Osteocyte (in vitro differentiated cells): Measurements from ENCODE around the gene DHX8. TPM values are rescaled to one million over a fixed set of nuclear protein-coding genes. Genes with fewer than 3 reads are reported as not detected.

Experiments used
- DNase-seq: peaks from one replicate; pipeline ENCODE4 v3.0.0; 2021; ENCODE audit warnings: mixed read lengths; ENCODE audit not compliant: unreplicated experiment; ENCODE audit errors: extremely low spot score
- H3K27ac Mint-ChIP-seq: one replicate; pipeline ENCODE4 v1.8.0; 2021; ENCODE audit warnings: mild to moderate bottlenecking, mixed read lengths; ENCODE audit not compliant: unreplicated experiment
- H3K27me3 Mint-ChIP-seq: one replicate; pipeline ENCODE4 v1.8.0; 2021; ENCODE audit warnings: mixed read lengths; ENCODE audit not compliant: unreplicated experiment
- H3K36me3 Mint-ChIP-seq: one replicate; pipeline ENCODE4 v1.8.0; 2021; ENCODE audit warnings: mixed read lengths; ENCODE audit not compliant: unreplicated experiment
- H3K4me1 Mint-ChIP-seq: one replicate; pipeline ENCODE4 v1.8.0; 2021; ENCODE audit warnings: mixed read lengths; ENCODE audit not compliant: unreplicated experiment
- H3K4me3 Mint-ChIP-seq: one replicate; pipeline ENCODE4 v1.8.0; 2021; ENCODE audit warnings: mild to moderate bottlenecking, moderate library complexity, mixed read lengths; ENCODE audit not compliant: unreplicated experiment
- H3K9me3 Mint-ChIP-seq: one replicate; pipeline ENCODE4 v1.8.0; 2021; ENCODE audit warnings: mixed read lengths; ENCODE audit not compliant: unreplicated experiment
- CTCF ChIP-seq: fragments of 200-600 bp; sonication (generic); IDR thresholded peaks from 2 replicates; pipeline ENCODE4 v1.5.0; 2021; ENCODE audit warnings: antibody characterized with exemption, mild to moderate bottlenecking, moderate library complexity
- total RNA-seq: library from RNA; stranded (reverse); gene quantifications from 2 replicates; pipeline ENCODE4 v1.2.1, GENCODE V29; 2021

Gene DHX8
- total RNA-seq, 1 donor from 2014 or later: 70.7 TPM

- Mint-ChIP-seq H3K4me1 (peaks cover 29% of the 10 kb centered on the region), H3K27ac (peak within 1 kb of the TSS; percentile 81), H3K4me3 (peak within 1 kb of the TSS; percentile 74), H3K9me3 (no peaks in the 10 kb centered on the region), H3K36me3 (no peaks in the 10 kb centered on the region), H3K27me3 (peaks cover 5% of the 10 kb centered on the region)
- TF ChIP-seq CTCF: no peak
- DNase-seq: peak; percentile 96
Measured at GRCh38 chr17:43546319-43547188, 62.8 kb downstream of the DHX8 start, which contains the start of gene ETV4. Gene ETV4, minus strand, starts transcription at chr17:43546340. Its CDS starts 723 bp downstream, at chr17:43545617.

GRCh38 chr17:43547189-43547550 lies 63.4 kb downstream of the DHX8 start:
- peaks cover 29% of the 10 kb centered on the region for H3K4me1 Mint-ChIP-seq
- no peaks in the 10 kb centered on the region for H3K36me3 Mint-ChIP-seq
- peak overlapping the region; percentile 74 for H3K4me3 Mint-ChIP-seq
- no peak for DNase-seq
- TF ChIP-seq CTCF: no peak
- no peak overlapping the region for H3K27ac Mint-ChIP-seq
- H3K27me3 Mint-ChIP-seq: peaks cover 8% of the 10 kb centered on the region
- H3K9me3 Mint-ChIP-seq: no peaks in the 10 kb centered on the region

- H3K27ac Mint-ChIP-seq: no peak overlapping the region
- peaks cover 29% of the 10 kb centered on the region for H3K4me1 Mint-ChIP-seq
- H3K27me3 Mint-ChIP-seq: peaks cover 12% of the 10 kb centered on the region
- no peak for TF ChIP-seq CTCF
- DNase-seq: no peak
- no peak overlapping the region for H3K4me3 Mint-ChIP-seq
- H3K9me3 Mint-ChIP-seq: no peaks in the 10 kb centered on the region
- no peaks in the 10 kb centered on the region for H3K36me3 Mint-ChIP-seq
Measured at GRCh38 chr17:43547659-43548256, 64.0 kb downstream of the DHX8 start.

- Mint-ChIP-seq H3K36me3 (no peaks in the 10 kb centered on the region), H3K27ac (no peak overlapping the region), H3K4me3 (no peak overlapping the region), H3K27me3 (peaks cover 18% of the 10 kb centered on the region), H3K4me1 (peaks cover 22% of the 10 kb centered on the region), H3K9me3 (no peaks in the 10 kb centered on the region)
- DNase-seq: no peak
- no peak for TF ChIP-seq CTCF
Measured at GRCh38 chr17:43548689-43549379, 65.1 kb downstream of the DHX8 start.

- Mint-ChIP-seq H3K4me3 (no peak overlapping the region), H3K9me3 (no peaks in the 10 kb centered on the region), H3K4me1 (peaks cover 16% of the 10 kb centered on the region), H3K27me3 (peaks cover 22% of the 10 kb centered on the region), H3K36me3 (no peaks in the 10 kb centered on the region), H3K27ac (no peak overlapping the region)
- DNase-seq: no peak
- TF ChIP-seq CTCF: no peak
Measured at GRCh38 chr17:43549496-43549895, 65.7 kb downstream of the DHX8 start.
